A549 (cell line): ENCODE data around the gene CLCA4.

Experiments used
- CEBPB ChIP-seq, 2 experiments: fragments of >200 bp in 1 of 2; sonication (Bioruptor Twin) in 1 of 2; formaldehyde crosslinking in 1 of 2; IDR thresholded peaks; 2 replicates each; pipeline ENCODE4 v1.6.1; 2012 to 2016
- CHD2 ChIP-seq: fragments of 150-350 bp; IDR thresholded peaks from 2 replicates; pipeline ENCODE4 v1.6.1; 2014; ENCODE audit warnings: low read length; ENCODE audit not compliant: partially characterized antibody
- CTCF ChIP-seq: fragments of >200 bp; sonication (Bioruptor Twin); formaldehyde crosslinking; IDR thresholded peaks from 3 replicates; pipeline ENCODE4 v1.5.1; 2016
- KDM1A ChIP-seq: fragments of 200-600 bp; sonication (generic); IDR thresholded peaks from 2 replicates; pipeline ENCODE4 v1.6.1; 2016; ENCODE audit warnings: low read depth, mild to moderate bottlenecking
- MAX ChIP-seq: IDR thresholded peaks from 2 replicates; pipeline ENCODE4 v1.6.1; 2012
- POLR2A ChIP-seq: IDR thresholded peaks from 2 replicates; pipeline ENCODE4 v1.6.1; 2012; ENCODE audit warnings: mild to moderate bottlenecking, low read length
- RAD21 ChIP-seq, 2 experiments: fragments of >200 bp in 1 of 2; sonication (Bioruptor Twin) in 1 of 2; formaldehyde crosslinking in 1 of 2; IDR thresholded peaks in 1 of 2; conservative IDR thresholded peaks in 1 of 2; 2 replicates in 1 of 2; 3 replicates in 1 of 2; pipeline ENCODE4 v1.6.1; 2012 to 2018; ENCODE audit warnings: inconsistent platforms in 1 of 2
- REST ChIP-seq: fragments of 200-600 bp; sonication (generic); IDR thresholded peaks from 2 replicates; pipeline ENCODE4 v1.6.1; 2016; ENCODE audit warnings: antibody characterized with exemption, mild to moderate bottlenecking, moderate library complexity
- RFX5 ChIP-seq: fragments of 450-650 bp; IDR thresholded peaks from 2 replicates; pipeline ENCODE4 v1.7.1; 2014; ENCODE audit warnings: antibody characterized with exemption, mild to moderate bottlenecking, moderate library complexity
- TFCP2L1 ChIP-seq: fragments of 250-450 bp; sonication (Bioruptor Pico); IDR thresholded peaks from 2 replicates; pipeline ENCODE4 v1.5.0; 2021; ENCODE audit warnings: mild to moderate bottlenecking
- USF2 ChIP-seq: fragments of 450-650 bp; IDR thresholded peaks from 2 replicates; pipeline ENCODE4 v1.6.1; 2014; ENCODE audit warnings: antibody characterized with exemption

- no peak for TF ChIP-seq MAX
- no peak for TF ChIP-seq POLR2A
- no peak for TF ChIP-seq CHD2
- TF ChIP-seq CEBPB (IDR thresholded peaks at IDR 0.05): no peak
- TF ChIP-seq REST: no peak
- no peak for TF ChIP-seq CTCF
- no peak for TF ChIP-seq KDM1A
- no peak for TF ChIP-seq TFCP2L1 (CRISPR knock-in tag)
- no peak for TF ChIP-seq RFX5
- TF ChIP-seq USF2: no peak
- TF ChIP-seq RAD21 (conservative IDR thresholded peaks at IDR 0.05 in 1 of 2, IDR thresholded peaks at IDR 0.05 in 1 of 2): no peak
Observed at GRCh38 chr1:86596741-86597290, 49.9 kb downstream of the CLCA4 start.
